NCI-H1417 treated with DMSO at 0.1 percent for 48 hours (cell line): ENCODE results near the gene MAP3K7CL.

Source experiments
- DNase-seq: peaks from one replicate; lab custom pipeline; 2025; lab: John Stamatoyannopoulos, UW

Gene MAP3K7CL

GRCh38 chr21:29196670-29197191, 66.3 kb downstream of the MAP3K7CL start:
- DNase-seq = no peak

GRCh38 chr21:29201186-29201585, 70.7 kb downstream of the MAP3K7CL start:
- no peak for DNase-seq

- DNase-seq = no peak
Observed at GRCh38 chr21:29205009-29205408, 74.6 kb downstream of the MAP3K7CL start.

DNA sequence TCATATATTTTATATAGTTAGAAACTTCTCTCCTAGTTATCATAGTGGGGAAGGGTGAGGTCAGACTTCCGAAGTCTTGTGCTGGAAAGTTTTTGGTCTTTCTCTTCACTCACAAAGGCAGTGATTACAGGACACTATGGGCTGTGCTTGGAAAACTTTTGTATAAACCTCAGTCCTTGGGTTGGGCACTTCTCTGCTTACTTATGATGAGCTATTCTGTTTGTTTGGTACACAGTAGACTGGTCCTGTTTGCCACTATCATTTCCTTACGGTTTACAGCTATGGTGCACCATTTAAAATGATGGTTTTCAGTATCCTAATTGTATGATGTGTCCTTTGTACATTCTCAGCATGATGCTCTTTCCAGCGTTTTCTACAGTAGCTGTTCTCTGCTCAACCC, 75.5 kb downstream of the MAP3K7CL start:
- DNase-seq = no peak

DNA sequence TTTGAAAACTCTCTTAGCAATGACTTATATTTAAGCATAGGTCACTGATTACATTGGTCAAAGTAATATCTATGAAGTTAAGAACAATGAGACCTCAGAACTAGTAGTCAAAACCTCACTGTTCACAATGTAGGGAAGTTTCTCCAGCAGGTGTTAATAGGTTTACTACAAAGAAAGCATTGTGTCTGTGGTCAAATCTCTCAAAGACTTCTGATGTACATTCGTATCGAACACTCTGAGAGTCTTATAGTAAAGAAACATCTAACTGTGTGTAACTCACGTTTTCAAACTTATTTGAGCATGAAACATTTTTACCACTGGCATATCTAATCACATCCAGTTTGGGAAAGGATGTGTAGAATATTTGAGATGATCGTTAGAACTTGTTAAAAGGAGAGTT, 76.0 kb downstream of the MAP3K7CL start:
- no peak for DNase-seq

DNA sequence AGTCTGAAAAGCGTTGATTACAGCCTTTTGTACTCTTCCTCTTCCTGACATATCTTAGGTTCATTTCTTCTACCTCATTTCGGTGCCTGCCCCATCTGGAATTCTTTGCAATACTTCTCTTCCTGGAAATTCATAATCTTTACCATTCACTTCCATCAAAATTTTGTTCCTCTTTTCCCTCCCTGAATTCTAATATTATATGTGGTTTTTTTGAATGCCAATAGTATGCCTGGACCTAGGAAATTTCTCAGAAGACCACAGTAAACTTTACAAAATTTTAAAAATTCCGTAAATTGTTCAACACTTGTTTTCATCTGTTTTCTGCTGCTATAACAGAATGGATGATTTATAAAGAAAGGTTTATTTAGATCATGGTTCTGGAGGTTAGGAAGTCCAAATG, 76.8 kb downstream of the MAP3K7CL start:
- no peak for DNase-seq

GRCh38 chr21:29208044-29208681, 77.7 kb downstream of the MAP3K7CL start:
- no peak for DNase-seq

- DNase-seq = no peak
Observed at GRCh38 chr21:29208682-29209059, 78.2 kb downstream of the MAP3K7CL start.

DNA sequence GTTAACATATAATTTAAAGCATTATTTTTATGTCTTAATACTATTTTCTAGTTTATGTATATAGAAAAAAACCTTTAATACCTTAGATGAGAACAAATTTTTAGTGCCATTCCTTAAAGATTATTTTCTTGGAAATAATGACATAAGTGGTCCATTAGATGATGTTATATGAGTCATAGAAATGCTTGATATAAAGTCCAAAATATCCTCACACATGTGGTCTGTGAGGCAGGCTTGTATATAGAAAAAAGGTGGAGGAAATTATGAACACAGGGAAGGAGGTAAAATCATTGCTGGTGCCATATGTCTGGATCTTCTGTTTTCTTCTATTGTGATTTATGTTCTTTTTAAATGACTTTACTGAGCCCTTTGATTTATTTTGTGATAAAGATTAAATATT, 79.3 kb downstream of the MAP3K7CL start:
- no peak for DNase-seq

- DNase-seq = no peak
Observed at GRCh38 chr21:29211205-29211604, 80.8 kb downstream of the MAP3K7CL start.

- DNase-seq = no peak
Observed at GRCh38 chr21:29212446-29212845, 82.0 kb downstream of the MAP3K7CL start.

DNA sequence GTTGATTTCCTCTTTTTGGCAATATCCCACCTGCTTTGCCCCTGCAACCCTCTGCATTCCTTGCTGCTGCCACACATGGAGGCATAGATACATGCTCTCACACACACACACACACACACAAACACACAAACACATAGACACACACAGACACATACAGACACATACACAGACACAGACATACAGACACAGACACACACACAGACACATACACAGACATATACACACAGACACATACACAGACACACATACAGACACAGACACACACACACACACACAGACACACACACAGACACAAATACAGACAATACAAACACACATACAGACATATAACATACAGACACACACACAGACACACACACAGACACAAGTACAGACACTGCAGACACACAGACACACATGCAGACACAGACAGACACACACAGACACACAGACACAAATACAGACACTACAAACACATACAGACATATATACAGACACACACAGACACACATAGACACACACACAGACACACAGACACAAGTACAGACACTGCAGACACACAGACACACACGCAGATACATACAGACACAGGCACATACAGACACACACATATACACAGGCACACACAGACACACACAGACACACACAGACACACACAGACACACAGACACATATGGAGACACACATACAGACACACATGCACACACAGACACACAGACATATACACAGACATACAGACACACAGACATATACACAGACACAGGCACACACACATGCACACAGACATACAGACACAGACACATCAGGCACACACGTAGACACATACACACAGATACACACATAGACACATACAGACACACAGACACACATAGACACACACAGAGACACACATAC, 83.3 kb downstream of the MAP3K7CL start:
- no peak for DNase-seq

DNA sequence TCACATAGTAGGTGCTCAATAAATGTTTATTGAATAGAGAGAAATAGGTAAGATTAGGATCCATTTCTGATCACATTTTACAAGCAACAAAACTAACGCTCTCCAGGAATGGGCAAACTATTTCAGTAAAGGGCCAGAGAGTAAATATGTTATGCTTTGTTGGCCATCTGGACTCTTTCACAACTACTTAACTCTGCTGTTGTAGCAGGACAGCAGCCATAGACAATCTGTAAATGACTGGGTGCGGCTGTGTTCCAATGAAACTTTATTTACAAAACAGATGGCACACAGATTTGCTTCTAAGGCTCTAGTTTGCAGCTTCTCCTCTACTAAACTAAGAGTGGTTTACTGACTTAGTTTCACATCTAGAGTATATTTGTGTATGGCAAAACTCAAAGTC, 85.3 kb downstream of the MAP3K7CL start:
- DNase-seq = no peak

- DNase-seq = no peak
Observed at GRCh38 chr21:29217818-29218291, 87.4 kb downstream of the MAP3K7CL start.

GRCh38 chr21:29218749-29219148, 88.3 kb downstream of the MAP3K7CL start:
- no peak for DNase-seq

DNA sequence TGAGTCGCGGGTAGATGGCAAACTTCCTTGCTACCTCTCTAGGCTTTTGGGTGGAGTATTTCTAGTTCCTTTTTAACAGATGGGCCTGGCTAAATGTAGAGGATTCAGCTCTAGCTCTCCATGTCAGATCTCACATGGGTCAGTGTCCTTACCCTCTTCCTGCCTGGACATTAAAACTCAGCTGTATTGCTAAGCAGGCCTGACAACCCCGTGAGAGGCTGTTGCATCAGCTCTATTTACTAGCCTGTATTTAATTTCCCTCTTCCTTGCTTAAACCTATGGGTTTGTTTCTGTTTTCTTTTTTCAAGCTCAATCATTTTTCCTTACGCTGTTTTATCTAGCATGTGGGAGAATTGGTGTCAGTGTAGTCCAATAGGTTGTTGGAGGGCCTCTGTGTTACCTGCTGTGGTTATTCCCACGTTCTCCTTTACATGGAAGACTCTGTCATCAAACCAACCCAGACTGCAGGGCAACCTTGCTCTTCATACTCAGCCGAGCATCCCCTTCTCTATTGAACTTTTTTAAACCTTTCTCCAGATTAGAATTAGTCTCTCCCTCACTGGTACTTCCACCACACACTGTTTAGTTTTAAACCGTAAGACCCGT, 88.8 kb downstream of the MAP3K7CL start:
- no peak for DNase-seq

DNA sequence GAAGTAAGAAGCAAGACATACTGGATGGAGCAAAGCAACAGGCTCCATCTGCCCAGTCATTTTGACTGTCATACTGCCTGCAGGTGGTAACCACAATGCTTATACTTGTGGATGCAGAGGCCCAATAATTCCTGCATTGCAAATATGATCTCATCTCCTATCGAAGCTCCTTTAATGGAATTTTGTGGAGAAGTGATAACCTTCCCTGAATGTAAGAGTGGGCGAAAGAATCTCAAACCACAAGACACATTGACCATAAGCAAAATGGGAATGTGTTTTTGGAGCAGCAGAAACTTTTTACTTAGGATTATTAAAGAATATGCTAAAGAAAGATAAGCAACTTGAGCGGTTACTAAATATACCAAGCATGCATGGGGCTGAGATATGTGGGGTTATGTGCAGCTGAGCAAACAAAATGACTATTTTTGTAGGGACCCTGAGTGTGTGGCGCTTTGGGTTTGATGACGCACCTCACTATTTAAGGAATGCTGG, 90.9 kb downstream of the MAP3K7CL start:
- DNase-seq = no peak

DNA sequence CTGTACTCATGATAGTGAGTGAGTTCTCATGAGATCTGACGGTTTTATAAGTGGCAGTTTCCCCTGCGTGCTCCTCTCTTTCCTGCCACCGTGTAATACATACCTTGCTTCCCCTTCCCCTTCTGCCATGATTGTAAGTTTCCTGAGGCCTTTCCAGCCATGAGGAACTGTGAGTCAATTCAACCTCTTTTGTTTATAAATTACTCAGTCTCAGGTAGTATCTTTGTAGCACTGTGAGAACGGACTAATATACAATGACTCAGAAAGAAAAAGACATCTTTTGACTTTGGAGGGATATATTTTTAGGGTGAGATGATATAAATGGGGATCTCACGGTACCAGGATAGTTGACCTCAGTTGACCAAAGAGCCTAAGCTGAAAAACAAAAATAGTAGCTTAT, 93.6 kb downstream of the MAP3K7CL start:
- no peak for DNase-seq
